Stimulated activated CD8-positive, alpha-beta memory T cell treated with anti-CD3 and anti-CD28 coated beads, Interleukin-4, amount 100 ng/mL, for 24 hours (primary cell): Measurements from ENCODE around the gene CHSY1.

Source experiments
- DNase-seq: peaks from one replicate; pipeline ENCODE4 v3.0.0-alpha.2; 2020; ENCODE audit warnings: low read depth

Gene CHSY1

GRCh38 chr15:101171954-101172353, 79.9 kb downstream of the CHSY1 start:
- no peak for DNase-seq

GRCh38 chr15:101170568-101171350, 81.1 kb downstream of the CHSY1 start:
- no peak for DNase-seq

GRCh38 chr15:101169495-101170071, 82.3 kb downstream of the CHSY1 start:
- no peak for DNase-seq

- no peak for DNase-seq
These were observed 82.9 kb downstream of the CHSY1 start for GRCh38 chr15:101168898-101169494.

- no peak for DNase-seq
These were observed 83.4 kb downstream of the CHSY1 start for GRCh38 chr15:101168463-101168824.

- DNase-seq: peak; percentile 40
These were observed 83.9 kb downstream of the CHSY1 start for GRCh38 chr15:101167753-101168462.

- no peak for DNase-seq
These were observed 84.5 kb downstream of the CHSY1 start for GRCh38 chr15:101167411-101167752.

- no peak for DNase-seq
These were observed 85.9 kb downstream of the CHSY1 start for GRCh38 chr15:101165905-101166471.

- DNase-seq: no peak
These were observed 89.0 kb downstream of the CHSY1 start for GRCh38 chr15:101162701-101163483.

- no peak for DNase-seq
These were observed 90.2 kb downstream of the CHSY1 start for GRCh38 chr15:101161656-101162055.

GRCh38 chr15:101159936-101160815, 91.7 kb downstream of the CHSY1 start:
- no peak for DNase-seq

- no peak for DNase-seq
These were observed 92.5 kb downstream of the CHSY1 start for GRCh38 chr15:101159096-101159935.

- no peak for DNase-seq
These were observed 93.4 kb downstream of the CHSY1 start for GRCh38 chr15:101158166-101159095.

GRCh38 chr15:101157721-101158120, 94.1 kb downstream of the CHSY1 start:
- no peak for DNase-seq

- DNase-seq: no peak
These were observed 95.2 kb downstream of the CHSY1 start for GRCh38 chr15:101156509-101157159.

- no peak for DNase-seq
These were observed 95.8 kb downstream of the CHSY1 start for GRCh38 chr15:101156061-101156460.

GRCh38 chr15:101153801-101154656, 97.8 kb downstream of the CHSY1 start:
- no peak for DNase-seq
